Thyroid gland (tissue), 4 donors: Measurements from ENCODE around the gene MRTFB. TPM values are rescaled to one million over a fixed set of nuclear protein-coding genes. Genes with fewer than 3 reads are reported as not detected.
A peak's percentile ranks its signal among the peaks of the same experiment; 100 is the strongest.

ENCODE experiments used
- DNase-seq, 2 donors: peaks; one replicate each; pipeline ENCODE4 v3.0.0-alpha.2; 2019
- H3K27ac ChIP-seq, 3 donors: fragments of 200-600 bp; sonication (generic); 1 replicate in 2 of 3; 2 replicates in 1 of 3; pipeline ENCODE4 v1.5.1; 2016 to 2019; ENCODE audit warnings: mild to moderate bottlenecking in 1 of 3, moderate library complexity in 1 of 3
- H3K27me3 ChIP-seq: fragments of 200-600 bp; sonication (generic); one replicate; pipeline ENCODE4 v1.5.1; 2019
- H3K36me3 ChIP-seq, 2 donors: fragments of 200-600 bp; sonication (generic); one replicate each; pipeline ENCODE4 v1.5.1; 2016 to 2019
- H3K4me1 ChIP-seq, 2 donors: fragments of 200-600 bp; sonication (generic); one replicate each; pipeline ENCODE4 v1.5.1; 2017 to 2019
- H3K4me3 ChIP-seq, 3 donors: fragments of 200-600 bp; sonication (generic); replicated peaks in 1 of 3; 1 replicate in 2 of 3; 2 replicates in 1 of 3; pipeline ENCODE4 v1.5.1; 2016; ENCODE audit warnings: mild to moderate bottlenecking in 1 of 3
- H3K9me3 ChIP-seq: fragments of 200-600 bp; sonication (generic); one replicate; pipeline ENCODE4 v1.5.1; 2017
- POLR2A ChIP-seq, 2 donors: fragments of 450-650 bp; IDR thresholded peaks; one replicate each; pipeline ENCODE4 v1.6.1; 2017; ENCODE audit warnings: antibody characterized with exemption in 2 of 2, mild to moderate bottlenecking in 2 of 2, moderate library complexity in 1 of 2
- WGBS, 2 donors: methylation state at CpG; one replicate each; pipeline ENCODE4 v1.1.5; 2017; 5-methylcytosine and 5-hydroxymethylcytosine counted together
- intact Hi-C: fragments of 100-400 bp; cut with DNase I; formaldehyde crosslinking; loops from one replicate; pipeline ENCODE4 v1.15.1; 2023
- total RNA-seq, 4 donors: library from RNA; depleted of rRNA; stranded (reverse); fragments of >200 nt; gene quantifications; one replicate each; pipeline ENCODE4 v1.2.3, GENCODE V29; 2016
- TF ChIP-seq, protein P1 (sequence below), 6 experiments: fragments of 200-600 bp in 3 of 6; fragments of 450-650 bp in 3 of 6; sonication (generic) in 3 of 6; IDR thresholded peaks; one replicate each; pipeline ENCODE4 v1.5.1; 2016 to 2019; ENCODE audit warnings: antibody characterized with exemption in 6 of 6, mild to moderate bottlenecking in 2 of 6, inconsistent platforms in 1 of 6, moderate library complexity in 1 of 6

Gene MRTFB
- total RNA-seq, 4 donors from 2014 or later: 51.2 to 131 (median 74.0) TPM

DNA sequence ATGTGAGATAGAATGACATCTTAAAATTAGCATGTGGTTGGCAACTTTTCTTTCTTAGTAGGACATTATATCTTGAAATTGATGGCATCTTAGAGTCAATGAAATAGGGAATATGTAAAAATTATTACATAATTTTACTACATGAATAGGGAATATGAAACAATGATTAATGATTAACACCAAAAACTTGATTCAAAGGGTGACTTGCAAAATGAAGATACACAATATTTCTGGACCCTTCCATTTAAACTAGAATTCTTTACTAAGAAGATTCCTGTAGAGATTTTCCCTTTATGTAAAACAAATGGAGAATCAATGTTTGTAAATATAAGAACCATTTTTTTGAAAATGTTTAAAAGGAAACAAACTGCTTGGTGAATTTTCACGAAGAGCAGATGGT is 3.4 kb downstream of the MRTFB start:
- no peak for TF ChIP-seq POLR2A (IDR thresholded peaks at IDR 0.05)
- TF ChIP-seq, protein P1, sequence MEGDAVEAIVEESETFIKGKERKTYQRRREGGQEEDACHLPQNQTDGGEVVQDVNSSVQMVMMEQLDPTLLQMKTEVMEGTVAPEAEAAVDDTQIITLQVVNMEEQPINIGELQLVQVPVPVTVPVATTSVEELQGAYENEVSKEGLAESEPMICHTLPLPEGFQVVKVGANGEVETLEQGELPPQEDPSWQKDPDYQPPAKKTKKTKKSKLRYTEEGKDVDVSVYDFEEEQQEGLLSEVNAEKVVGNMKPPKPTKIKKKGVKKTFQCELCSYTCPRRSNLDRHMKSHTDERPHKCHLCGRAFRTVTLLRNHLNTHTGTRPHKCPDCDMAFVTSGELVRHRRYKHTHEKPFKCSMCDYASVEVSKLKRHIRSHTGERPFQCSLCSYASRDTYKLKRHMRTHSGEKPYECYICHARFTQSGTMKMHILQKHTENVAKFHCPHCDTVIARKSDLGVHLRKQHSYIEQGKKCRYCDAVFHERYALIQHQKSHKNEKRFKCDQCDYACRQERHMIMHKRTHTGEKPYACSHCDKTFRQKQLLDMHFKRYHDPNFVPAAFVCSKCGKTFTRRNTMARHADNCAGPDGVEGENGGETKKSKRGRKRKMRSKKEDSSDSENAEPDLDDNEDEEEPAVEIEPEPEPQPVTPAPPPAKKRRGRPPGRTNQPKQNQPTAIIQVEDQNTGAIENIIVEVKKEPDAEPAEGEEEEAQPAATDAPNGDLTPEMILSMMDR (IDR thresholded peaks at IDR 0.05): no peak
- no peak overlapping the region for H3K27ac ChIP-seq
- intact Hi-C loops: no loop called here
- no peak for DNase-seq
- peaks cover 3 to 15% of the 10 kb centered on the region in 2 donors for H3K4me1 ChIP-seq
- H3K9me3 ChIP-seq: no peaks in the 10 kb centered on the region
- H3K27me3 ChIP-seq: no peaks in the 10 kb centered on the region
- no peaks in the 10 kb centered on the region for H3K36me3 ChIP-seq
- WGBS, 2 donors: 73 to 77% methylated on average over 1 of the region's 1 CpG
- H3K4me3 ChIP-seq: no peak overlapping the region

DNA sequence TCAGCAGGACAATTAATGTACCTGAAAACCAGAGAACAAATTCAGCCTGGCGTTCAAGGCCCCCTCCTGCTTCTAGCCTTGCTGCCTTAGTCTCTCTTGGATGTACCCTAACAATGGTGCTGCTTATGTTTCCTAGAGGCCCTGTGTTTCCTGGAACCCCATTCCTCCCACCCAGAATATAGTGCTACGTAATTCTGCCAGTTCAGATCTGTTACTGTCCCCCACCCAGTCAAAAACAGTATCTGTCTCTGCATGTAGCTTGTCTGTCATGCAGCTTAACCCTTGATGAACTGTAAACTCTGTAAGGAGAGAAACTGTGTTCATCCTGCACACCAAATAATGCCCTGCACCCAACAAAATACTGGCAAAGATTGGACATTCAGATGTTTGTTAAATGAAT is 6.8 kb downstream of the MRTFB start:
- no peak for DNase-seq
- 93 to 94% methylated on average over 2 of the region's 2 CpGs for WGBS, 2 donors
- Histone ChIP-seq H3K4me1 (peaks cover 0 to 3% of the 10 kb centered on the region in 2 donors), H3K9me3 (no peaks in the 10 kb centered on the region), H3K27ac (peak overlapping the region in 1 of 3 donors; percentile 13), H3K27me3 (no peaks in the 10 kb centered on the region), H3K36me3 (no peaks in the 10 kb centered on the region), H3K4me3 (no peak overlapping the region)
- intact Hi-C loops: no loop called here
- no peak for TF ChIP-seq POLR2A (IDR thresholded peaks at IDR 0.05)
- TF ChIP-seq, protein P1 (IDR thresholded peaks at IDR 0.05): no peak

GRCh38 chr16:14086477-14086876 is 15.4 kb downstream of the MRTFB start:
- Histone ChIP-seq H3K36me3 (no peaks in the 10 kb centered on the region), H3K27ac (no peak overlapping the region), H3K4me3 (no peak overlapping the region), H3K4me1 (peaks cover 18 to 20% of the 10 kb centered on the region in 2 donors), H3K27me3 (no peaks in the 10 kb centered on the region), H3K9me3 (no peaks in the 10 kb centered on the region)
- intact Hi-C loops: no loop called here
- TF ChIP-seq POLR2A (IDR thresholded peaks at IDR 0.05): no peak
- TF ChIP-seq, protein P1 (IDR thresholded peaks at IDR 0.05): no peak
- 75 to 89% methylated on average over 1 of the region's 1 CpG for WGBS, 2 donors
- no peak for DNase-seq

GRCh38 chr16:14087181-14087580 is 16.1 kb downstream of the MRTFB start:
- 84 to 92% methylated on average over 1 of the region's 1 CpG for WGBS, 2 donors
- no peak for TF ChIP-seq POLR2A (IDR thresholded peaks at IDR 0.05)
- TF ChIP-seq, protein P1 (IDR thresholded peaks at IDR 0.05): no peak
- H3K4me3 ChIP-seq: no peak overlapping the region
- peaks cover 23 to 25% of the 10 kb centered on the region in 2 donors for H3K4me1 ChIP-seq
- no peak overlapping the region for H3K27ac ChIP-seq
- no peaks in the 10 kb centered on the region for H3K27me3 ChIP-seq
- intact Hi-C loops: no loop called here
- no peaks in the 10 kb centered on the region for H3K9me3 ChIP-seq
- no peaks in the 10 kb centered on the region for H3K36me3 ChIP-seq
- no peak for DNase-seq

GRCh38 chr16:14087590-14088154 is 16.6 kb downstream of the MRTFB start:
- 90 to 92% methylated on average over 3 of the region's 3 CpGs for WGBS, 2 donors
- DNase-seq: no peak
- Histone ChIP-seq H3K9me3 (no peaks in the 10 kb centered on the region), H3K27me3 (no peaks in the 10 kb centered on the region), H3K27ac (no peak overlapping the region), H3K4me1 (peaks cover 27 to 28% of the 10 kb centered on the region in 2 donors), H3K4me3 (no peak overlapping the region), H3K36me3 (no peaks in the 10 kb centered on the region)
- intact Hi-C loops: no loop called here
- TF ChIP-seq POLR2A (IDR thresholded peaks at IDR 0.05): no peak
- TF ChIP-seq, protein P1 (IDR thresholded peaks at IDR 0.05): no peak
